Suppressor macrophage treated with lipopolysaccharide for 1 hour (primary cell): ENCODE results near the gene CRELD1.

Source experiments
- DNase-seq, 3 donors: peaks; one replicate each; pipeline ENCODE4 v3.0.0-alpha.2; 2020 to 2022

The CRELD1 gene

DNA sequence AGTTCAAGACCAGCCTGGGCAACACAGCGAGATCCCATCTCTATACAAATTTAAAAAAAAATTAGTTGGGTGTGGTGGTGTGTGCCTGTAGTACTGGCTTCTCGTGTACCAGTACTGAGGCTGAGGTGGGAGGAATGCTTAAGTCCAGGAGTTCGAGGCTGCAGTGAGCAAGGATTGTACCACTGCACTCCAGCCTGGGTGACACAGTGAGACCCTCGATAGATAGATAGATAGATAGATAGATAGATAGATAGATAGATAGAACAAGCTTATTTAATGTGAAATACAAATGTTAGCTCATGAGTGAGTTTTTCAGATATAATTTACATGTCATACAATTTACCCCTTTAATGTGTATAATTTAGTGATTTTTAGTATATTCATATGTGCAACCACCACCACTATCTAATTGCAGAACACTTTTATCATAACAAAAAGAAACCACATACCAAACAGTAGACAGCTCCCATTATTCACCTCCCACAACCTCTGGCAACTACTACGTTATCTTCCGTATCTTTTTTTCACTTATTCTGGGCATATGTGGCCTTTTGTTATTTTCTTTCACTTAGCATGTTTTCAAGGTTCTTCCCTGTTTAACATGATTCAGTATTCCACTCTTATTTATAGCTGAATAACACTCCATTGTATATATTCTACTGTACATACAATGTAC lies 31.7 kb downstream of the CRELD1 start:
- DNase-seq: no peak

- DNase-seq: no peak
Measured at GRCh38 chr3:9966841-9967240, 33.2 kb downstream of the CRELD1 start.

- DNase-seq: no peak
Measured at GRCh38 chr3:9969632-9970019, 36.0 kb downstream of the CRELD1 start.

DNA sequence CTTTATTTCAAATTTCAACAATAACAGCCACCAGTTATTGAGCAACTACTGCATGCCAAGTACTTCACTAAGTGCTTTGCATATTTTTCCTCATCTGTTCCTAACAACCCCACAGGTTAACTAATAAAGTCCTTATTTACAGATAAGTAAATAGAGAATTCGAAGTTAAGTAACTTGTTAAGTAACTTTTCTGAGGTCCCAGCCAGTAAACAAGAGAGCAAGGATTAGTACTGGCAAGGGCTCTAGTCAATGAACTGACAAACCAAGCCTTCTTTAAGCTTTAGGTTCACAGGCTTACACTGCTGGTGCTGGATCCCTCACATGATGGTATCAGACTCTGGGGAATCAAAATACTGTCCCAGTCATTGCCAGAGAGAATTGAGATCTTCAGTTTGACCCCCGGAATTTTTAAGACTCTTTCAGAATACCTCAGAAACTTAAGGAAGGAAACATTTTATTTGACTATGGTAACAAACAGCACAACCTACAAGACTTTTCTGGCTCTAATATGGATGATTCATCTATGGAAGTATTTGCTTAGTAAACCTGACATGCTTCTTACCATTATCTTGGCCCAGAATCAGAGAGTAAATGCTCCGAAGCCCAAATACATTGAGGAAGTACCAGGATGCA lies 36.5 kb downstream of the CRELD1 start:
- DNase-seq: no peak

DNA sequence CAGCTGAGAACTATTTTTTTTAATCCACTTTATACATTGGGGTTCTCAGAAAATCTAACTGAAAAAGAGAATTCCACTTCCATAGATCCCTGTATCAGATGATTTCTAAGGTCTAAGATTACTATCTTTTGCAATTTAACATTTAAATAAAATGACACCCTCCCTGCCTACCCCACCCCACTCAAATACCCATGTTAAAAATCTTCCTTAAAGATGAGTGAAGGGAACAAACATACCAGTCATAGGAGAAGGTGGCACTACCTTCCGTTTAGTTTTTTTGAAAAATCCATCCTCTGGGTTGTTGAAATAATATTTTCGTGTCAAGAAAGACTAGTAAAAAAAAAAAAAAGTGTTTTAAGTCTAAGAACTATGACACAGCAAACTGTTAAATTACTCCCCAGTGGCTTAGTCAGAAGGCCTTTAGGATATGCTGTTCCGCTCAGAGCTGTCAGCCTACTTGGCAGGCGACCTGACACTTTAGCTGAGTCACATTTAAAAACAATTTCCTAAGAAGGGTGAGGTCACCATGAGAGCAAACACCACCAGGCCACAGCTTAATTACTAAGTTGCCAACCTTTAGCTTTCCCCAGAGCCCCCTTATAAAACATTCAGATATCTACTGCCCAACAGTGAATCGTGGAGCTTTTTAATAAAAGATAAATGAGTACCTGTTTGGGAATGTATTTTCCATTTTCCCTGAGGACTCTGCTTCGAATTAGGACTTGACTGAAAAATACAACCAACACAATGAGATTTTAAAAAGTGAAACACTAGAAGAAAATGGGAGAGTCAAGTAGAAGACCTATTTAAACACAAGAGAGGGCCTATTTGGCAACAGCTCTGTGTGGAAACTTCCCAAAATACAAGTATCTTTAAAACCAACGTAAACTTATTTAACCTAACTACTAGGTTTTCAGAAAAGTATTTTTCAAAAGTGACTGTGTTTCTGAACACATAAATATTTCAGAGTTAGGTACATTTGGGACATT lies 43.4 kb downstream of the CRELD1 start:
- DNase-seq: peak; percentile 90 to 97 (median 96)

GRCh38 chr3:9978710-9979305 lies 45.2 kb downstream of the CRELD1 start:
- peak in 1 of 3 donors; percentile 9 for DNase-seq

DNA sequence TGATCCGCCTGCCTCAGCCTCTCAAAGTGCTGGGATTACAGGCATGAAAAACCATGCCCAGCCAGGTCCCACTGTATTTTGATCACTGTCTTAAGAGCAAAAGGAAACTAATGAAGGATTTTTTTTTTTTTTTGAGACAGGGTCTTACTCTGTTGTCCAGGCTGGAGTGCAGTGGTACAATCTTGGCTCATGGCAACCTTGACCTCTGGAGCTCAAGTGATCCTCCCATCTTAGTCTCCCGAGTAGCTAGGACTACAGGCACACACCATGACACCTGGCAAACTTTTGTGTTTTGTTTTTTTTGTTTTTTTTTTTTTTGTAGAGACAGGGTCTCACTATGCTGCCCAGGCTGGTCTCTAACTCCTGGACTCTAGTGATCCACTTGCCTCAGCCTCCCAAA lies 46.6 kb downstream of the CRELD1 start:
- DNase-seq: no peak

DNA sequence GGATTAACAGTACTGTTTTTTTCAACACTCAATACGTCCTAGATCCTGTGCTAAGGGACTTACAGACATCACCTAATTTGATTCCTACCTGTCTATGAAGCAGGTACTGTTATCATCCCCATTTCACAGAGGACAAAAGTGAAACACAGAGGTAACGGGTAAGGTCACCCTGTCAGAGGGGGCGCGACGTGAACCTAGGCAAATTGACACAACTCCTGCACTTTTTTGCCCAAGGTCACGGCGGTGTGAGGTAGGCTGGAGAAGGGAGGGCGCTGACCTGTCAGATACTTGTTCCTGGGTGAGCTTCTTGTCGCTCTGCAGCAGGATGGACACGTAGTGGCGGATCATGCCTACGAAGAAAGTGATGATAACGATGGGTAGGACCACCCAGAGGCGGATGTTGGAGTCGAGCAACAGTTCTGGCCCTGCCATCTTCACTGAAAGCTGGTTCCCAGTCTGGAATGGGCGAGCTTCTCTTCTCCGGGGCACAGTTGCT lies 52.6 kb downstream of the CRELD1 start:
- DNase-seq: no peak

DNA sequence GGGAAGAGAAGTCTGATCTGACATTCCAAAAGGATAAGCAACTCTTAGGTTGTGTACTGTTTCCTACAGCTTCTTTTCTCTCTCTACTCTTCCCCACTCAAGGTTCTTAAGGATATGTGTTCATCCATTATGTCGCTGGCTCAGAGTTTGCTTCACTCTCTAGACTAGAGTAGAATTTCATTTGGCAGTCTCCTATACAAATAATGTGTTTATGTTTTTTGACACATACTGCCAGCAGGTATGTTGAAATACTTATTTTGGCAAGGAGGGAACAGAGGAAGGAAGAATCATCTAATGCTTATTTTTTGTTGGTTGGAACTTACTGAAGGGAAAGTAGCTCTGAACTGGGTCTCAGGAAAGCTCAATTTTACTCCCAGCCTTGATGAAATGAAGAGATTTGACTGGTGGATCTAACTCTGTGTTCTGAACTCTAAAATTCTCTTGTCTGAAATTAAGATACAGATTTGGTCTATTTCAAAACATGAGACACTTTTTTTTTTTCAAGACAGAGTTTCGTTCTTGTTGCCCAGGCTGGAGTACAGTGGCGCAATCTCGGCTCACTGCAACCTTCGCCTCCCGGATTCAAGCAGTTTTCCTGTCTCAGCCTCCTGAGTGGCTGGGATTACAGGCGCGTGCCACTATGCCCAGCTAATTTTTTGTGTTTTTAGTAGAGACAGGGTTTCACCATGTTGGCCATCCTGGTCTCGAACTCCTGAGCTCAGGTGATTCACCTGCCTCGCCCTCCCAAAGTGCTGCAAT lies 60.6 kb downstream of the CRELD1 start:
- DNase-seq: no peak
